Airway epithelial cell (primary cell): ENCODE data around the gene ART5. TPM values are rescaled to one million over a fixed set of nuclear protein-coding genes. Genes with fewer than 3 reads are reported as not detected.

ENCODE experiments used
- total RNA-seq: library from RNA; depleted of rRNA; stranded (reverse); fragments of >200 nt; gene quantifications from 2 replicates; pipeline ENCODE4 v1.2.3, GENCODE V29; 2015

Gene ART5
- total RNA-seq = not detected in 2 replicates

GRCh38 chr11:3641701-3642070, at the start of gene ART5:
Gene ART5 (minus strand): TSS chr11:3641992. CDS start chr11:3641862, 130 bp downstream.

GRCh38 chr11:3671334-3672254, 29.8 kb upstream of the ART5 start, which contains the start of gene CHRNA10:
Gene CHRNA10 (minus strand): TSS chr11:3671384. CDS start chr11:3671312, 72 bp downstream.

GRCh38 chr11:3644817-3645235, 3.0 kb upstream of the ART5 start, which contains the start of gene ART1:
Gene ART1 (plus strand): TSS chr11:3645128. CDS start chr11:3659214, 14,086 bp downstream.

Other genes with a start within 250 kb of the ART5 start
- not detected in 2 replicates for gene ART1, start 3.1 kb upstream of the ART5 start, total RNA-seq
- gene CHRNA10, start 29.4 kb upstream of the ART5 start, total RNA-seq = 0.63 TPM in 1 of 2 replicates, not detected in the other
- gene NUP98, start 155.6 kb upstream of the ART5 start, total RNA-seq = 73.9 and 74.6 TPM in 2 replicates
- gene PGAP2, start 166.6 kb upstream of the ART5 start, total RNA-seq = 22.4 and 31.9 TPM in 2 replicates
- 41.2 and 49.9 TPM in 2 replicates for gene RHOG, start 199.0 kb upstream of the ART5 start, total RNA-seq
- 26.8 and 29.6 TPM in 2 replicates for gene STIM1, start 213.7 kb upstream of the ART5 start, total RNA-seq